Thoracic aorta (tissue), 2 donors: ENCODE data around the gene RPS16. TPM values are rescaled to one million over a fixed set of nuclear protein-coding genes. Genes with fewer than 3 reads are reported as not detected.
A peak's percentile ranks its signal among the peaks of the same experiment; 100 is the strongest.

Experiments used
- ATAC-seq: fragments of 150-250 bp; one replicate; pipeline ENCODE4 v1.8.0; 2017; ENCODE audit warnings: low read depth; ENCODE audit not compliant: insufficient number of reproducible peaks, low FRiP score
- DNase-seq: peaks from one replicate; pipeline ENCODE4 v3.0.0-alpha.2; 2020; ENCODE audit warnings: low spot score
- H3K27ac ChIP-seq, 2 donors: fragments of 200-600 bp; sonication (generic); 1 replicate in 1 of 2; 2 replicates in 1 of 2; pipeline ENCODE4 v1.5.1; 2016; ENCODE audit warnings: mild to moderate bottlenecking in 2 of 2, moderate library complexity in 2 of 2
- H3K27me3 ChIP-seq: fragments of 200-600 bp; sonication (generic); replicated peaks from 2 replicates; pipeline ENCODE4 v1.6.0; 2016; ENCODE audit warnings: mild to moderate bottlenecking; ENCODE audit not compliant: insufficient read depth
- H3K36me3 ChIP-seq: fragments of 200-600 bp; sonication (generic); one replicate; pipeline ENCODE4 v1.5.1; 2016
- H3K4me1 ChIP-seq, 2 donors: fragments of 200-600 bp; sonication (generic); 1 replicate in 1 of 2; 2 replicates in 1 of 2; pipeline versions ENCODE4 v1.5.1 to v1.6.0; 2016; ENCODE audit warnings: low read depth in 2 of 2, mild to moderate bottlenecking in 1 of 2; ENCODE audit not compliant: control insufficient read depth in 1 of 2
- H3K4me3 ChIP-seq: fragments of 200-600 bp; sonication (generic); 2 replicates; pipeline ENCODE4 v1.5.1; 2016; ENCODE audit warnings: mild to moderate bottlenecking
- H3K9me3 ChIP-seq: fragments of 200-600 bp; sonication (generic); 2 replicates; pipeline ENCODE4 v1.5.1; 2016
- total RNA-seq, 2 donors: library from RNA; depleted of rRNA; stranded (reverse); fragments of >200 nt; gene quantifications; one replicate each; pipeline versions ENCODE4 v1.1.0 to v1.2.3, GENCODE V29; 2016
- TF ChIP-seq, protein P1 (sequence below): fragments of 200-600 bp; sonication (generic); IDR thresholded peaks from one replicate; pipeline ENCODE4 v1.5.1; 2019; ENCODE audit warnings: antibody characterized with exemption

Gene RPS16
- total RNA-seq, 2 donors from 2014 or later: 716 to 775 TPM

- Histone ChIP-seq H3K36me3 (peaks cover 29% of the 10 kb centered on the region), H3K27me3 (no peaks in the 10 kb centered on the region), H3K27ac (peak overlapping the region; percentile 93 to 100), H3K9me3 (no peaks in the 10 kb centered on the region), H3K4me3 (peak overlapping the region; percentile 94), H3K4me1 (peaks cover 26 to 48% of the 10 kb centered on the region in 2 donors)
- no peak for DNase-seq
- ATAC-seq: no peak
- TF ChIP-seq, protein P1, sequence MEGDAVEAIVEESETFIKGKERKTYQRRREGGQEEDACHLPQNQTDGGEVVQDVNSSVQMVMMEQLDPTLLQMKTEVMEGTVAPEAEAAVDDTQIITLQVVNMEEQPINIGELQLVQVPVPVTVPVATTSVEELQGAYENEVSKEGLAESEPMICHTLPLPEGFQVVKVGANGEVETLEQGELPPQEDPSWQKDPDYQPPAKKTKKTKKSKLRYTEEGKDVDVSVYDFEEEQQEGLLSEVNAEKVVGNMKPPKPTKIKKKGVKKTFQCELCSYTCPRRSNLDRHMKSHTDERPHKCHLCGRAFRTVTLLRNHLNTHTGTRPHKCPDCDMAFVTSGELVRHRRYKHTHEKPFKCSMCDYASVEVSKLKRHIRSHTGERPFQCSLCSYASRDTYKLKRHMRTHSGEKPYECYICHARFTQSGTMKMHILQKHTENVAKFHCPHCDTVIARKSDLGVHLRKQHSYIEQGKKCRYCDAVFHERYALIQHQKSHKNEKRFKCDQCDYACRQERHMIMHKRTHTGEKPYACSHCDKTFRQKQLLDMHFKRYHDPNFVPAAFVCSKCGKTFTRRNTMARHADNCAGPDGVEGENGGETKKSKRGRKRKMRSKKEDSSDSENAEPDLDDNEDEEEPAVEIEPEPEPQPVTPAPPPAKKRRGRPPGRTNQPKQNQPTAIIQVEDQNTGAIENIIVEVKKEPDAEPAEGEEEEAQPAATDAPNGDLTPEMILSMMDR: no peak
Measured at GRCh38 chr19:39413272-39413910, 22.4 kb downstream of the RPS16 start.

- Histone ChIP-seq H3K27me3 (no peaks in the 10 kb centered on the region), H3K4me3 (peak overlapping the region; percentile 94), H3K27ac (peak overlapping the region; percentile 93 to 100), H3K9me3 (no peaks in the 10 kb centered on the region), H3K4me1 (peaks cover 26 to 48% of the 10 kb centered on the region in 2 donors), H3K36me3 (peaks cover 30% of the 10 kb centered on the region)
- DNase-seq (no peak), ATAC-seq (peak; percentile 5)
- TF ChIP-seq, protein P1: no peak
Measured at GRCh38 chr19:39412867-39413271, 22.9 kb downstream of the RPS16 start.

DNA sequence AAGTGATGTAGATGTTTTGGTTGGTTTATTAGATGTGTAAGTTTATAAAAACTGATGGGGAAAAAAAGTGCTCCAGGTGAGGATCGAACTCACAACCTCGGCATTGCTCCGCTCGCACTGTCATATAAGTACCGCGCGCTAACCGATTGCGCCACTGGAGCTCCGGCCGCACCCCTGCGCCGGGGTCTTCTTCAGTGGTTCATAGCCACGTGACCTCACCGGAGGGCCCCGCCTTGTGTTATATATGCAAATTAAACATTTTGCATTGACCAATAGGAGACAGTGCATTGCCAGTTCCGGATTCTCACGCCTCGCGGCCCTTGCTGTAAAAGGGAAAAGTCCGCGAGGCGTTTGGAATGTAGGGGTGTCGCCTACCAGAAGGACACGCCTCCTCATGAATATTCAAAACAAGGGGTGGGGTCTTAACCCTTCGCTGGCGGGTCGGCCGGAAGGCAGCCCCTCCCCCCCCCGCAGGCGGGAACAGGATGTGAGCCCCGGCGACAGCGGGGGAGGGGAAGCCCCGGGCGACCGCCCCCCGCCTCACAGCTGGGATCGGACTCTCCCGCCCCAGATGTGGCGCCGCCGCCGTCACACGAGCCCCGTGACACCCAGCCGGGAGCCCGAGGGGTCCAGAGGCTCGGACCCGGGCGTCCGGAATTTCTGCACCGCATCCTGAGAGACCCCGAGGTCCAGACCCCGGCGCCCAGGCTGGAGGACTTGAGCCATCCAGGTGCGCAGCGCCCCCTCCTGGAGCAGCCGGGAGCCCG lies 23.5 kb downstream of the RPS16 start, which contains the start of gene PLEKHG2:
PLEKHG2 (plus strand) TSS at position 570 of the 767 bp plus-strand sequence. CDS start 1,418 bp downstream, outside the sequence.
- Histone ChIP-seq H3K4me1 (peaks cover 26 to 48% of the 10 kb centered on the region in 2 donors), H3K4me3 (peak within 1 kb of the TSS; percentile 94), H3K27ac (peak within 1 kb of the TSS; percentile 100), H3K36me3 (peaks cover 30% of the 10 kb centered on the region), H3K9me3 (no peaks in the 10 kb centered on the region), H3K27me3 (no peaks in the 10 kb centered on the region)
- peak; percentile 66 for ATAC-seq
- peak; percentile 96 for DNase-seq
- TF ChIP-seq, protein P1: peak; percentile 78

DNA sequence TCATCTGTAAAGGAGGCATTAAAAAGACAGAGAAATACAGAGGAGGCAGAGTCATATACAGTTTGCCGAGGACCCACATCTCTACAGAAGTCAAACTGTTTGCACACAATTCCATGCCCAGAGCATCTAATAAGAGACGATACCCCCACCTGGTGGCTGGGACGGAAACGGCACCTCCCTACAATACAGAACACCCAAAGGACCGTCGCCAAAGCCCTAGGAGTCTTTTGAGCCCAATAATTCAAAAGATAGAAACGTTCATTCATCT lies 24.0 kb downstream of the RPS16 start:
- TF ChIP-seq, protein P1: peak; percentile 89
- Histone ChIP-seq H3K4me1 (peaks cover 26 to 45% of the 10 kb centered on the region in 2 donors), H3K9me3 (no peaks in the 10 kb centered on the region), H3K27me3 (no peaks in the 10 kb centered on the region), H3K27ac (peak overlapping the region; percentile 100), H3K36me3 (peaks cover 28% of the 10 kb centered on the region), H3K4me3 (peak overlapping the region; percentile 94)
- DNase-seq: peak; percentile 90
- ATAC-seq: peak; percentile 41

DNA sequence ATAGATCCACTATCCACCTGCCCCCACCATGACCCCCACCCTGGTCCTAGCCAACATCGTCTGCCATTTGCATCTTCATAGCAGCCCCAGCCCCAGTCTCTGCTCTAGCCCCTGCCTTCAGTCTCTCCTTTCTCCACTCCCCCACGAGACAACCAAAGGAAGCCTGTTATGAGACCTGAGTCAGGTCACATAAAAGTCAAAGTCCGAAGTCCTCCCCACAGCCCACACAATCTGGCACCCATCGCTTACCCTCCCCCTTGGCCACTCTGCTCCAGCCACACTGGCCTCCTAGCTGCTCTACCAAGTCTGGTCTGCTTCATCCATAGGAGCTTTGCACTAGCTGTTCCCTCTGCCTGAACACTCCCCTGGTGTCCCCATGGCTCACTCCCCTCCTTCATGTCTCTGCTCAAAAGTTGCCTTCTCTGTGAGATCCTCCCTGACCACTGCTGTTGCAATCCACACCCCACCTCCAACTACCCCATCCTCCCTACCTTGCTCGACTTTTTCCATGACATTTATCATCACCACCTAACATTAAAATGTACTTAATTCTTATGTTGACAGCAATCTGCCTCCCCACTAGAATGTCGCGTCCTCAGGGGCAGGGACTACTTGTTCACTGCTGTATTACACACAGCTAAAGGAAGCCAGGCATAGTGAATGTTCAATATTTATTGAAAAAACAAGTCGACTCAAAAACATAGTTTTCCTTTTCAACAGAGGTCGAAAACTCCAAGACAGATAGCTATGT lies 24.5 kb downstream of the RPS16 start:
- peak overlapping the region; percentile 100 for H3K27ac ChIP-seq
- H3K9me3 ChIP-seq: no peaks in the 10 kb centered on the region
- DNase-seq (no peak), ATAC-seq (no peak)
- peak overlapping the region; percentile 94 for H3K4me3 ChIP-seq
- TF ChIP-seq, protein P1: no peak
- H3K27me3 ChIP-seq: no peaks in the 10 kb centered on the region
- peaks cover 25 to 40% of the 10 kb centered on the region in 2 donors for H3K4me1 ChIP-seq
- H3K36me3 ChIP-seq: peaks cover 23% of the 10 kb centered on the region
